K562 (cell line): ENCODE results near the gene LRRC3C. TPM values are rescaled to one million over a fixed set of nuclear protein-coding genes. Genes with fewer than 3 reads are reported as not detected.

Source experiments
- ATF1 ChIP-seq, 2 experiments: fragments of 450-650 bp in 1 of 2; IDR thresholded peaks; 2 replicates each; pipeline ENCODE4 v1.6.1; 2016; ENCODE audit warnings: missing compliant biosample characterization in 1 of 2, missing genetic modification characterization in 1 of 2
- C11orf30 ChIP-seq: fragments of 450-650 bp; IDR thresholded peaks from 2 replicates; pipeline ENCODE4 v1.6.1; 2016; ENCODE audit warnings: low read depth, mild to moderate bottlenecking
- CBX5 ChIP-seq: IDR thresholded peaks from 2 replicates; pipeline ENCODE4 v1.6.1; 2014; ENCODE audit warnings: low read depth, borderline replicate concordance
- E4F1 ChIP-seq: fragments of 250-450 bp; sonication (Bioruptor Pico); IDR thresholded peaks from 2 replicates; pipeline ENCODE4 v1.5.0; 2021; ENCODE audit warnings: mild to moderate bottlenecking, borderline replicate concordance
- GATA2 ChIP-seq: sonication (generic); formaldehyde crosslinking; IDR thresholded peaks from 2 replicates; pipeline ENCODE4 v1.4.0; 2020; ENCODE audit warnings: mild to moderate bottlenecking, missing genetic modification reagents
- MAZ ChIP-seq, 2 experiments: fragments of 450-650 bp in 1 of 2; sonication (generic) in 1 of 2; formaldehyde crosslinking; IDR thresholded peaks in 1 of 2; conservative IDR thresholded peaks in 1 of 2; 2 replicates each; pipeline versions ENCODE4 v1.4.0 to v1.5.0; 2020; ENCODE audit warnings: mild to moderate bottlenecking in 1 of 2, missing genetic modification reagents in 1 of 2
- PCBP1 ChIP-seq: fragments of 200-400 bp; formaldehyde crosslinking; IDR thresholded peaks from 2 replicates; pipeline ENCODE4 v1.6.1; 2018; ENCODE audit warnings: mild to moderate bottlenecking, low read depth, low read length; ENCODE audit not compliant: poor library complexity, severe bottlenecking
- POLR2A ChIP-seq: fragments of 450-650 bp; conservative IDR thresholded peaks from 2 replicates; pipeline ENCODE4 v1.6.1; 2016
- RFX7 ChIP-seq: fragments of 250-450 bp; sonication (Bioruptor Pico); IDR thresholded peaks from 2 replicates; pipeline ENCODE4 v1.5.1; 2021; ENCODE audit warnings: mild to moderate bottlenecking
- RNF2 ChIP-seq: sonication (generic); IDR thresholded peaks from 2 replicates; pipeline ENCODE4 v1.6.1; 2016
- TEAD1 ChIP-seq, 2 experiments: fragments of 450-650 bp in 1 of 2; sonication (generic) in 1 of 2; formaldehyde crosslinking; IDR thresholded peaks; 2 replicates each; pipeline versions ENCODE4 v1.4.0 to v1.8.0; 2020 to 2022; ENCODE audit warnings: mild to moderate bottlenecking in 2 of 2, missing genetic modification reagents in 1 of 2
- ZFP30 ChIP-seq: fragments of 250-450 bp; sonication (Bioruptor Pico); IDR thresholded peaks from 2 replicates; pipeline ENCODE4 v1.8.0; 2022; ENCODE audit warnings: moderate library complexity, mild to moderate bottlenecking, inconsistent platforms, borderline replicate concordance
- ZNF316 ChIP-seq: fragments of 450-650 bp; IDR thresholded peaks from 2 replicates; pipeline ENCODE4 v1.6.1; 2016
- ZNF766 ChIP-seq: fragments of 200-800 bp; sonication (Bioruptor generic); conservative IDR thresholded peaks from 2 replicates; pipeline ENCODE4 v1.6.1; 2016; ENCODE audit warnings: missing genetic modification characterization, missing compliant biosample characterization
- ZSCAN32 ChIP-seq: fragments of 450-650 bp; formaldehyde crosslinking; IDR thresholded peaks from 2 replicates; pipeline ENCODE4 v1.4.0; 2020; ENCODE audit warnings: mild to moderate bottlenecking, moderate library complexity
- polyA plus RNA-seq, 8 experiments: library from polyadenylated mRNA; depleted of rRNA in 4 of 8; stranded (reverse) in 5 of 8; unstranded in 3 of 8; fragments of >200 nt; fragmentation: Nextera tagmentation in 2 of 8; fragmentation: Illumina TruSeq in 1 of 8; extraction: Ambion mirVana in 2 of 8; extraction: Trizol in 1 of 8; gene quantifications; 2 replicates each; pipeline versions ENCODE4 v1.2.1 to v1.2.3, GENCODE V29; 2011 to 2014; ENCODE audit warnings: inconsistent platforms in 1 of 8, missing spikeins in 1 of 8
- total RNA-seq, 7 experiments: library from RNA; depleted of rRNA in 6 of 7; stranded (reverse); fragments of >200 nt in 6 of 7; fragmentation: Illumina TruSeq in 2 of 7; extraction: Trizol in 2 of 7; gene quantifications; 2 replicates each; pipeline versions ENCODE4 v1.2.1 to v1.2.3, GENCODE V29; 2011 to 2021; ENCODE audit warnings: low replicate concordance in 1 of 7
- TF ChIP-seq, protein P1 (sequence below): sonication (generic); formaldehyde crosslinking; IDR thresholded peaks from 2 replicates; pipeline ENCODE4 v1.9.0; 2022; ENCODE audit warnings: mild to moderate bottlenecking, missing genetic modification reagents

LRRC3C gene
- total and polyA plus RNA-seq, 9 of the 15 experiments (the other 6 are each of a cell fraction or from before 2014, with no cell fraction given), result not detected

DNA sequence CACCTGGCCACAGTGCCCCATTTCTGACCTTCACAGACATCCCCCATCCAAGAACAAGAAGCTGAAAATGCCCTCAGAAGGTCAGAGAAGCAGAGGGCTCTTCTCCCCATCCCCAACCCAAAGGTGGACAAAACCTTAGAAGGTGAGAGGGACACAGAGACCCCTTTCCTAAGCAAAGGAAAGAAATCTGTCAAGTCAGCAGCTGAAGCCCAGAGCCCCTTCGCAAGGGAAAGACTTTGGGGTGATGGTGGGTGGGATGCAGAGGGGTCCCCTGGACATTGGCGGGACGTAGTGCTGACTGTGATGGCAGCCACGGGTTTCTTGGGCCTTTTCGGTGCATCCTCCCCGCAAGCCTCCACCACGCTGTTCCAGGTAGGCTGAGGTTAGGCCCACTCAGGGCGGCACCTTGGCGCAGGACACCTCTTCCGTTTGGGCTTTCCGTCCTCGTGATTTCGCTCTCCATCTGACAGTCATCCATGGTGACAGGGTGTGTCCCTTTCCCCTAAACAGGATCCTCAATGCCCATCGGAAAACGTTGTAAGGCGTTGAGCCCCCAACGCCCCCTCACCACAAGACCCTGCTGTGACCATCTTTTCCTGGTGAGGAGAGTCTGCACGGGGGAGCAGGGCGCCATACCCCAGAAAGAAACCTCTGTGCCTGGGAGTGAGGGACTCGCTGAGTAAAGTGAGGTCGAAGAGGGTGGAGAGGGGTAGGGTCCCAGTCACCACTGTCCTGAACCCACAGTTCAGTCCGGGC is 24.6 kb downstream of the LRRC3C start (continued):
- TF ChIP-seq, protein P1, sequence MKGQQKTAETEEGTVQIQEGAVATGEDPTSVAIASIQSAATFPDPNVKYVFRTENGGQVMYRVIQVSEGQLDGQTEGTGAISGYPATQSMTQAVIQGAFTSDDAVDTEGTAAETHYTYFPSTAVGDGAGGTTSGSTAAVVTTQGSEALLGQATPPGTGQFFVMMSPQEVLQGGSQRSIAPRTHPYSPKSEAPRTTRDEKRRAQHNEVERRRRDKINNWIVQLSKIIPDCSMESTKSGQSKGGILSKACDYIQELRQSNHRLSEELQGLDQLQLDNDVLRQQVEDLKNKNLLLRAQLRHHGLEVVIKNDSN (CRISPR knock-in tag), result 0 out of 2 replicates have a peak, but pooled peaks have one; percentile 27
- TF ChIP-seq MAZ (CRISPR knock-in tag; conservative IDR thresholded peaks at IDR 0.05 in 1 of 2, IDR thresholded peaks at IDR 0.05 in 1 of 2) (0 out of 4 replicates have a peak, but pooled peaks of 1 of the 2 experiments have one; percentile 17), ZSCAN32 (CRISPR knock-in tag) (no peak), ZNF316 (peak; percentile 78), ATF1 (CRISPR knock-in tag; IDR thresholded peaks at IDR 0.05) (no peak), ATF1 (tag; IDR thresholded peaks at IDR 0.05) (peak; percentile 19; the same call in 1 of the 2 replicates), ZNF766 (CRISPR knock-in tag) (0 out of 2 replicates have a peak, but pooled peaks have one; percentile 30), ZFP30 (CRISPR knock-in tag) (no peak), POLR2A (0 out of 2 replicates have a peak, but pooled peaks have one; percentile 61), E4F1 (no peak), TEAD1 (CRISPR knock-in tag; IDR thresholded peaks at IDR 0.05) (peak in 1 of 2 experiments; percentile 50; a peak in 1 of 4 replicates), RNF2 (no peak), PCBP1 (no peak), GATA2 (CRISPR knock-in tag) (no peak), RFX7 (CRISPR knock-in tag) (no peak), C11orf30 (peak; percentile 61; the same call in 1 of the 2 replicates), CBX5 (no peak)
- TF ChIP-seq, all 486 proteins: peak for 17
